ENCODE measurements around the gene HPD.
A peak's percentile ranks its signal among the peaks of the same experiment; 100 is the strongest.
"Not testable (repeated sequence)": the region's sequence is repeated elsewhere in the genome, so short reads cannot be mapped to it uniquely, and the experiment has no call there.

HPD gene

DNA sequence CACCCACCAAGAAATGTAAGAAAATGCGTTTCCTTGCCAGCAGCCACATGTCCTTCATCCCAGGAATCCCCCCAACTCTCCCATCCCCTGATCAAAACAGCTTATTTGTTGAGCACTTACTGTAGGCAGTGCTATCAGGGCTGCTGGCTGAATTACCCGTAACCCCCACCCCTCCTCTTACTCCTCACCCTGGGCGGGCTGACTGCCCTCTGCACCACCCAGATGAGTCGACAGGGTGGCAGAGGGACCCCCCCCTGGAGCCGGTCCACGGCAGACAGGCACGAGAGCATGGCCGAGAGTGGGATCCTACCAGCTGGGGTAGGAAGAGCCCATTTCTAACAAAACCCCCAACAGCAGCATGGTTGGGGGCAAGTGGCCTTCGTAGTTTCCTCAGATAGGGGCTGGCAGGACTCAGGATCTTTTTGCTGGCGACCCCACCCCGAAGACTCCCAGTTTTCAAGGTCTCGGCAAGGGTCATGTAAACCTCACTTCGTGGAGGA lies 64.1 kb downstream of the HPD start:
- no peak for DNase-seq (ENCODE audit: low read depth)
- TF ChIP-seq CTCF (IDR thresholded peaks at IDR 0.05; ENCODE audit: low read depth, low read length, missing control alignments) = no peak
- in situ Hi-C loops (cut with HindIII; ENCODE audit: low sequenced_read_pairs) = no loop called here
- H3K4me3 ChIP-seq (ENCODE audit: low read depth, low read length) = peak overlapping the region; percentile 41

GRCh38 chr12:121793838-121794533 lies 64.7 kb downstream of the HPD start:
- in situ Hi-C loops (cut with HindIII; ENCODE audit: low sequenced_read_pairs) = no loop called here

DNA sequence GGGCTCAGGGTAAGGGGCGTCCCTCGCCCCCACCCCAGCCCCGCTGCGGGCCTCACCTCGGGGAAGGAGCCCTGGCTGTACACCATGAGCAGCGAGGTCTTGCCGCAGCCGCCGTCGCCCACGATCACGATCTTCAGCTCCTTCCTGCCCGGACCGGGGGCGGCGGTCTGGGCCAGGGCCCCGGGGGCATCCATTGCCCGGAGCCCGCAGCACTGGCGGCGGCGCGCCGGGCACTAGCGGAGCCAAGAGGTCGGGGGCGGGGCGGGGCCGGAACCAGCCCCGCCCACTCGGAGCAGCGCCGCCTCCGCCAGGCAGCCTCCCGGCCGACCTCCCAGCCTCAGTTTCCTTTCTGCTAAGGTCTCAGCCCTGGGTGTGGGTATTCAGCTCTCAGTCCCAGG lies 65.2 kb downstream of the HPD start, which contains the start of gene RHOF:
Gene RHOF, minus strand, starts transcription at position 249 of the 398 bp plus-strand sequence. Its CDS starts 55 bp downstream, at position 194.
- no peak for DNase-seq (ENCODE audit: low read depth)
- TF ChIP-seq CTCF (IDR thresholded peaks at IDR 0.05; ENCODE audit: low read depth, low read length, missing control alignments) = no peak
- H3K4me3 ChIP-seq (ENCODE audit: low read depth, low read length) = peak within 1 kb of the TSS; percentile 41
- in situ Hi-C loops (cut with HindIII; ENCODE audit: low sequenced_read_pairs) = no loop called here

More at GRCh38 chr12:121793838-121794533, 64.7 kb downstream of the HPD start:
- DNase-seq (ENCODE audit: low read depth) = no peak
- TF ChIP-seq CTCF (IDR thresholded peaks at IDR 0.05; ENCODE audit: low read depth, low read length, missing control alignments) = peak; percentile 100
- peak overlapping the region; percentile 41 for H3K4me3 ChIP-seq (ENCODE audit: low read depth, low read length)

GRCh38 chr12:121792607-121793439 lies 65.8 kb downstream of the HPD start:
- no peak for TF ChIP-seq CTCF (IDR thresholded peaks at IDR 0.05; ENCODE audit: low read depth, low read length, missing control alignments)
- DNase-seq (ENCODE audit: low read depth) = no peak
- peak overlapping the region; percentile 41 for H3K4me3 ChIP-seq (ENCODE audit: low read depth, low read length)
- in situ Hi-C loops (cut with HindIII; ENCODE audit: low sequenced_read_pairs) = no loop called here

DNA sequence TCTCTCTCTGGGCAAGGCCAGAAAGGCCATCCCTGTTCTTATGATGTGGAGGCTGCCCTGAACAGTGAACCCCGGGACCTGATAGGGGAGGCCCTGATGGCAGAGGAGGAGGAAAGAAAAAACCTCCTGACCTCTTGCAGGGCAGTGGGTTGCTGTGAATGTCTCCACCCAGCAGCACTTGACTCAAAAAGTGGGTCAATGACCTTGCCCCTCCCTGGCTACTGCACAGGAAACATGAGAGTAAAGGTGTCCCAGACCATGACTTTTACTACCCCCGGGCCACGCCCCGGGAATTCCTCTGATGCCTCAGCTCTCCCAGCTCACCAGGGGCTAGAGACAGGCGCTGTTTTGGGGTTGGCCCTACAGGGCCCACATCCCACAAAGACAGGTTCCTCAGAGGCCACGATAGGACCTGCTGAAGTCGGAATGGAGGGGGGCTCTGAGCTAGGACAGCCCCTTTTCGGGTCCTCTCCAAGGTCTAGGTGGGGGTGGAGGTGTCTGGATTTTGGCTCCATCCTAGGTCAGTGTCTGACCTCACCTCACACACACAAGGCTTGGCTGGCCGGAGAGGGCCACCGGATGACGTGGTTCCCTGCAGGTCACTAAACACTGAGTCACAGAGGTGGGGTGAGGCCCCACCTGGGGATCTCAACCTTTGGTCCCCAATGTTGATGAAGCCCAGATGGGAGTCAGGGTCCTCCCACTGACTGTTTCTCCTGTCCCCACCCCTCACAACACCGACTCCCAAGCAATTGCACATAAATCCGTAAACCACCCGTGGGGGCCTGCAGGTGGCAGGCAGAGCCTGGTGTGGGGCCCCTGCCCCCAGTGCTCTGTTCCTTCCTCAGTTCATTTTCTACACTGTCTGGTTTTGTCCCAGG lies 66.7 kb downstream of the HPD start:
- TF ChIP-seq CTCF (IDR thresholded peaks at IDR 0.05; ENCODE audit: low read depth, low read length, missing control alignments) = no peak
- no peak overlapping the region for H3K4me3 ChIP-seq (ENCODE audit: low read depth, low read length)
- no peak for DNase-seq (ENCODE audit: low read depth)
- in situ Hi-C loops (cut with HindIII; ENCODE audit: low sequenced_read_pairs) = no loop called here

GRCh38 chr12:121790785-121791184 lies 67.9 kb downstream of the HPD start:
- H3K4me3 ChIP-seq (ENCODE audit: low read depth, low read length); DNase-seq (ENCODE audit: low read depth); in situ Hi-C loops (cut with HindIII; ENCODE audit: low sequenced_read_pairs): not testable (repeated sequence)

Data from astrocyte of the cerebellum (primary cell).